ENCODE data around the gene MED9. TPM values are rescaled to one million over a fixed set of nuclear protein-coding genes. Genes with fewer than 3 reads are reported as not detected.

The MED9 gene
- total RNA-seq, 1 experiment from 2014 or later, result 16.4 TPM

DNA sequence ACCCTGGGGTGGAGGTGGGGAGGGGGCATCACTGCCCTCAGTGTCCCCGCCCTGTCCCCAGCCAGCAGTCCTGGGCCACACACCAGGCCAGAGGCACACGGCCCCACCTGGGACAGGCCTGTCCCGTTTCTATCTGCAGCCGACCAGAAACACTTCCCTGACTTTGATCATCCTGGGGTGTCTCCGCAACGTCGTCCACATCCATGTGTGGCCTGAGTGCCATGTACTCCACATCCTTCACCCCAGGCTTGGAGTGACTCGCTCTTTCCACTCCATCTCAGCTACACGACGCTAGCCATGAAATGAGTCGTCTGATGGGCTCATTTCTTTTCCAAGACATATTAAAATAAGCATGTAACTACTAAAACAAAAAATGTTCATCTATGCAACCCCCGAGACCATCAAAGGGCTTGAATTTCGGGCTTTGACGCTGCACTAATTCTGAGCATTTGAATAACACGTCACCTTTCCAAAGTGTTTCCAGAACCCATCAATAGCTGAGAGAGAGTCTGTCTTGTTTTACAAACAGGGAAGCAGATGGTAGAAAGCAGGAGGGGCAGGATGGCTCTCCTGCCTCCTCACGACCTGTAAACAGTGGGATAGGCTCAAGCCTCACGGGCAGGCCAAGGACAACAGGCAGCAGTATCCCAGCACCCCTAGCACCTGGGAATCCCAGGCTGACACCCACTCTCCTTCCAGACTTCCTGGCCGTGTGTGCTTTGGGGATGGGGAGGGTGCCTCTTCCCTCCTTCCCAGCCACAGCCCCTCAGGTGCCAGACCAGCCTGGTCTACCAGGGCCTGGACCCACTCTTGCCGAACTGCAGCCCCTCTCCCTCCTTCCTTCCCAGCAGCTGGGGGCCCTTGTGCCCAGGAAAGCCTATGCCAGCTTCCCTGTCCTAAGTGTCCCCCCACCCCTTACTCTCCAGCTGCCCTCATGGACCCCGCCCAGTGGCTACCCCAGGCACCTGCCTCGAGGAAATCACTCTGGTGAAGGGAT, 39.4 kb downstream of the MED9 start:
- peak; percentile 29 for DNase-seq (ENCODE audit: low read depth)

DNA sequence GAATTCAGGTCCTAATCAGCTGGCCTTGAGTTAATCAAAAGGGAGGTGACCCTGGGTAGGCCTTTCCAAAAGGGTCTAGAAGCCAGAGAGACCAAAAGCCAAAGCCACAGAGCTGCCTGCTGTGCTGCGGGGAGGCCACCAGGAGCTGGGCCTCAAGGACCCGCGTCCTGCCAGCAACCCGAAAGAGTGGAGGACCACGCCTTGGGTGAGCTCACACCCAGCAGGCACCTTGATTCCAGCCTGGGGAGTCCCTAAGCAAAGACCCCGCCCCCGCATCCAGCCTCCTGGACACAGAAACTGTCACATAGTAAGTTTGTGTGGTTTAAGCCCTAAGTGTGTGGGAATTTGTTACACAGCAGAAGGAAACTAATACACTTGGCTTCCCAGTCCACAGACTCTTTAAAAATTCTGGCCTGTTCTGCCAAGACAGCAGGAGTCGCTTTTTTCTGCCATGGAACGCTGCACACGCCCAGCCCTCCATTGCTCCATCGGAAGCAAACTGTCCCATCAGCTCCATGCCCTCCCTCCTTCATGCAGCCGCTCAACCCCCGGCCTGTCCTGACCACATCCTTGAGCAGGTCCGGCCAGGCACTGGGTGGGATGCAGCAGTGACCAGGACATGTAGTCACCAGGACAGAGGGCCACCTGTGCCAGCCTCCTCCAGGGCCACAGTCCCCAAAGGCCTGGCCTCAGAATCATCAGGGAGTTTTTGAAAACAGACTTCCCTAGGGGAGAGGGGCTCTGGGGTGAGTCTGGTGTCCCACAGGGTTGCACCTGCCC, 40.3 kb downstream of the MED9 start:
- DNase-seq (ENCODE audit: low read depth), result no peak

DNA sequence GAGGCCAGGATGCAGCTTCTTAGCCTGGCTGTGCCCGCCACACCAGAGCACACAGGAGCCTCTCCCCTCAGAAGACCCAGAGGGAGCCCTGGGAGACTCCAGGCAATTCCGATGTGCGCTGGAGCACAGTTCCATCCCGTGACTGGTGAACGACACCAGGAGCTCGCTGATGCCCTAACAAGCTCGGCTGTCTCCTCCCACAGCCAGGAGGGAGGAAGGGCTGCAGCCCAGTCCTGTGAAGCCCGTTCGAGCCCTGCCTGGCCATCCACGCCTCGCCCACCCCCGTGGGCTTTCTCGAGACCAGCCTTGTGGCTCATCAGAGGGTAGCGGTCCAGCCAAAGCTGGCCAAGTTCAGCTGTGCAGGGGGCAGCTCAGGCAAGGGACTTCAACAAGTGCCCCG, 41.2 kb downstream of the MED9 start:
- DNase-seq (ENCODE audit: low read depth), result no peak

DNA sequence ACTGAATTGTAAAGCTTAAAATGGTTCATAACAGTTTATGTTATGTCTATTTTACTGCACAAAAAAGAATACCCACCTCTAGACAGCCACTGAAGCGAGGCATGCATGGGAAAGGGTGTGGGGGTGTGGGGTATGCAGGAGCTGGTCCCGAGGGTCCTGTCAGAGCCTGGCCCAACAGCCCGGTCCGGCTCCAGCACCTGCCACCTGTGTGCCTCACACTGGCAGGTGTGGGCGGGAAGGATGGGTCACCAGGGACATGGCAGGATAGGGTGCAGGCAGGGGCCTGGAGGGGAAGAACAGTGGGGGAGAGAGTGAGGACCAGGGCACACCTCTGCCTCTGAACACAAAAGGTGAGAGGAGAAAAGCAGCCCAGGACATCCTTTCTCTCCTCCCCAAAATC, 42.2 kb downstream of the MED9 start:
- no peak for DNase-seq (ENCODE audit: low read depth)

DNA sequence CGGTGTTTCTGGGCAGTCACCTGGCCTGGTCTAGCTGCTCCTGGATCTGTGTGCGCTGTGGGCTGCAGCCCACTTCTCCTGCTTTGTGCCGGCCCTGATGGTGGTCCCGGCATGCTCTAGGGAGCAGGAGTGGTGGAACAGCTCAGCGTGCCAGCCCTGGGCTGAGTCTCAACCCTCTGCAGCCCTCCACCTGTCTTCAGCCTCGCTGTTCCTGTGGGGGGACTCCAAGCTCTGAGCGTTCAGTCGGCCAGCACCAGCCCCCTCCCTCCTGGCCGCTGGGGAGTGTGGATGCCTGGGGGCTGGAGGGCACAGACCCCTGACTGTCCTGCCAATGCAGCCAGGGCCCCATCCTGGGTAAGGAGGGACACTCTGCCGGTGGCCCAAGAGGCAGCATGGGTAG, 43.1 kb downstream of the MED9 start:
- no peak for DNase-seq (ENCODE audit: low read depth)

DNA sequence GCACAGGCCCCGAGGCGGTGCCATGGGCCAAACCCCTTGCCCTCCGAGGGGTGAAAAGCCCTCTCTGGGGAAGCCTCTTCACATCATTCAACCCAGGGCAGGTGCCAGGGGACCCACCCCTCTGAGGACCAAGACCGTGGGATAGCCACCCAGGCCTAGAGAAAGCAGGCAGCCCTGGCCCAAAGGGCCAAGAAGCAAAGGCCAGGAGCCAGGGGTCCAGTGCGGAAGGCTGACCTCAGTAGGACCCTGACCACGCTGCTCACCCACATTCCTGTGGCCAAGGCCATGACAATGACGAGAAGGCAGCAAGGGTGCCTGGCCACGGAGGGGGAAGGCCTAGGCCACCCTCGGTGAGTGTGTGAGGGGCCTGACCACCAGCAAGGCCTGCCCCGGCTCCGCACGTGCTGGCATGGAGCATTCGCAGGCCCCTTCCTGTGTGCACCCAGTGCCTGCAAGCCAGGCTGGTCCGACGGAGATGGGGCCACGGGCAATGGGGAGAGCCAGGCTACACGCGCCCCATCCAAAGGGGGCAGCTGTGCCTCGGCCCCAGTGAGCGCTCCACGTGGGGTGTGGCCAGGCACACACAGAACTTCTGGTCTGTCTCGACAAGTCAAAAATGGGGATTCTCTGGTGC, 43.9 kb downstream of the MED9 start:
- no peak for DNase-seq (ENCODE audit: low read depth)

DNA sequence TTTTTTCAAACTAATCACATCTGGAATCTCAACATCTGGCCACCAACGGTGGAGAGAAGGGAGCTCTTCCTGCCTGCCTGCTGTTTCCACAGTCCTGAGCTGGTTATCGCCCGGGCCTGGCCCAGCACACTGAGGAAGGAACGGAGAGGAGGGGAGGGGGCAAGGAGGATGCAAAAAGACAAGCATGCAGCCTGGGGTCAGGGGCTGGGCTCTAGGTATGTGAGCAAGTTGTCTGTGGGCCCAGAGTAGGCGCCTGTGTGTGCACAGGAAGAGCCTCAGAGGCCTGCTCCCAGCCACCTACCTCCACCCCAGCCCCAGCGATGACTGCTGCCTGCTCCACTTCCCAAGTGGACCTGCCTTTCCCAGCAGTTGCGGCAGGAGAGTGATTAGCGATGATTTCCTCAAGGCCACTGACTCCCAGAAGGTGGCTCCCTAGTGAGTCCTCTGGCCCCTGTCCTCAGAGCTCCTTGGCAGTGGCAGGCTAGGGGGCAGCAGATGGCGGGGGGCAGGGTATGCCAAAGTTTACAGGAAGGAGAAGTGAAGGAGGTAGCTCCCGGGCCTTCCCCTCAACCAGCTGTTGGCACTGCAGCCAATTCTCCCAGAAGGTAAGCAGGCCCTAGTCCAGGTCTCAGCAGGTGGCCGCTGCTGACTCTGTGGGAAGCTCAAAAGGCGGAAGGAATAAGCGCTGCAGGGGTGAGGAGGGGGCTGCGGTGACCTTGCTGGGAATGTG, 46.4 kb downstream of the MED9 start:
- DNase-seq (ENCODE audit: low read depth), result no peak

DNA sequence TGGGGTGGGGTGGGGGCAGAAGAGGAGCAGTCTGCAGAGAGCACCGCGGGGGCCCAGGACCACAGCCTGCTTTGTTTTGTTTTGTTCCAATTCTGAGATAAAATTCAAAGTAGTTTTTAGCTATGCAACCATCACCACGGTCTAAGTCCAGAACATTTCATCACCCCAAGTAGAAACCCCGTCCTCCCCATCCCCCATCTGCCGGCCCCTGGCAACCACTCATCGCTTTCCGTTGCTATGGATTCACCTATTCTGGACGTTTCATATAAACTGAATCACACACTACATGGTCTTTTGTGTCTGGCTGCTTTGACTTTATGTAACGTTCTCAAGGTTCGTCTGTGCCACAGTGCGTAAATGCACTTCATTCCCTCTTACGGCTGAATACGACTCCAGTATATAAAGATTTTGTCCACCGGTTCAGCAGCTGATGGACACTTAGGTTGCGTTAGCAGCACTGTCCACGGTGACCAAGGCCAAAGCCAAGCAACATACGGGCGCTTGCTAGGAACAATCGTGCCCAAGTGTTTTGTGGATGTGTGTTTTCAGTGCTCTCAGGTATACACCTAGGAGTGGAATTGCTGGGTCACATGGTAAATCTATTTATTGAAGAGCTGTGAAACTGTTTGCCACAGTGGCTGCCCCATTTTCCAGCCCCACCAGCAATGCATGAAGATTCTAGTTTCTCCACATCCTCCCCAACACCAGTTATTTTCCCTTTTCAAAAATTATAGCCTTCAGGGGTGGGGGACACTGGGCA, 47.1 kb downstream of the MED9 start:
- no peak for DNase-seq (ENCODE audit: low read depth)

DNA sequence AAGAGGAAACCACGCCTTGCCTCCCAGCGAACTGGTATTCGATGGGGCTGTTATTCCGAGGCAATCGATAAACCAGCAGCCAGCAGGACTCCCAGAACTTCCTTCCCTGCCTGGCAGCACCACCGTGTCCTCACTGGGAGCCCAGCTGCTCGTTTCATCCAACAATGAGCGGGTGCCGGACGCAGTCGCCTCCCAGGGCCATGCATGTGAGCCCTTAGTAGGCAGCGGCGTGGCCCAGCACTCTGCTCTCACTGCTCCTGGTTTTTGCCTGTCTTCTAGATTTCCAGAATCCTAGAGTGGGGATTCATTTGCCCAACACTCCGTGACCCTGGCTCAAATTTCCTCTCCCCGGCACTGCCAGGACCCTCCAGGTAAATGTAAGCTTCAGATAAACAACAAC, 48.5 kb downstream of the MED9 start:
- DNase-seq (ENCODE audit: low read depth), result no peak

DNA sequence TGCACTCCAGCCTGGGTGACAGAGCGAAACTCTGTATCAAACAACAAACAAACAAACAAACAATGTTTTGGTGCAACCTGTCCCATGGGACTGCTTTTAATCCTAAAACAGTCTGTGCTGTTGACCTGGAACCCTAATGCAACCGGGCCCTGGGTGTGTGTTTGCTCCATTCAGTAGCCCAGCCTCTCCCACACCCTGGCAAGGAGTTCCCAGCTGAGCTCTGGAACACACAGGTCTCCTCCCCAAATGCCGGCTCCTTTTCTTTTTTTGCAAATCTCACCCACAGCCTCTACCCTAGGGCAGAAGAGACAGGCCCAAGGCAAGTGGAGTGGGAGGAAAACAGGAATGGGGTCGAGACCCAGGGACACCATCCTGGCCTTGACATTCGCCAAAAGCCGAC, 49.2 kb downstream of the MED9 start:
- DNase-seq (ENCODE audit: low read depth), result no peak

DNA sequence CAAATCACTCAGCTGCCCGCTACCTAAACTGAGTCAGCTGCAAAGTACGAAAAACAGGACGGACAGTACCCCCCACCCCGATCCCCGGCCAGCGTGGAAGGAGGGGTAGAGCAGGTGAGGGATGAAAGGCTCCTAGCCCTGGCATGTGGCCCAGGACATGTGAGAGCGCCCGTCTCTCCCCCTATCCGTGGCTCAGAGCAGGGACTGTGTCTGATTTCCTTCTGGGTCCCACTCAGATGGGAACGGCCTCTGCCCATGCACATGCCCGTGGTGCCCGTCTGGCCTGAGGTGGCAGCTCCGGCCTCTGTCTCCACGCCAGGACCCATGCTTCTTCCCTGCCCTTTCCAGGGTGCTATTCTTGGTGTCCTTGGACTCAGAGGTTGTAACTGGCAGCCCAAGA, 49.6 kb downstream of the MED9 start:
- no peak for DNase-seq (ENCODE audit: low read depth)

DNA sequence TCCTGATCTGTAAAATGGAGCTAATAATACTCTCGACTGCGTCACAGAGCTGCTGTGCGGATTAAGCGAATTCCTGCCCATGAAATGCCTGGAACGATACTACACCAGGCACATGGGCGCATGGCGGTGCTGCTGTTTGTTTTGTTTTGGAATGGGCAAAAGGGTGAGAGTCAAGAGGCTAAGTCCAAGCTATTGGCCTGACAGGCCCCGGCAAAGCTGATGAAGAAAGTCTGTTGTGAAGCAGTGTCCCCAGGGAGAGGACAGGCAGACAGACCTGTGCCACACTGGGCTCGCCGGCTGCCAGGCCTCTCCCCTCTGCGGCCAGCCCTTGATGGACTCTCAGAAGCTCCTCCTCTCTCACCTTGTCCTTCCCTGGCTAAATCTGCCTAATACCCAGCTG, 50.7 kb downstream of the MED9 start:
- DNase-seq (ENCODE audit: low read depth), result no peak

DNA sequence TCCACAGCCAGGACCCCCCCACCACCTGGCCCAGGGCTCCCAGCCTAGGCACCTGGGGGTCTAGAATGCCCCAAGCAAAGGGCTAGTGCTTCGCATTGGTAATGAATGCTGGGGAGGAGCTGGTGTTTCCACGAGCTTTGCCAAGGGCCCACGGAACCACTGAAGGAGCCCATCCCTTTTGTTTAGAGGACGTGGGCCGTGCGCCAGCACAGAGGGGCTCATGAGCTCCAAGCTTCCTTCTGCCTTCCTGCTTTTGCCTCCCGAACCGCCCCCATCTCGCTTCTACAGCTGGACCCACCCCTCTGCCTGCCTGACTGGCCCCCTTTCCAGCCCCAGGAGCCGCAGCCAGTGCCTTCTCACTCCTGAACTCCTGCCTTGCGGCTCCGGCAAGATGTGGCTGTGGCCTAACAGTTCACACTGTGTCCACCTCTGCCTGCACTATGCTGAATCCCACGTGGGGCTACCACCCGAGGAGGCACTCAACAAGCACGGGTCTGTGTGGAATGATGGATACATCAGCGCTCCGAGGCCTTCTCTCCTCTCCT, 51.2 kb downstream of the MED9 start:
- no peak for DNase-seq (ENCODE audit: low read depth)

DNA sequence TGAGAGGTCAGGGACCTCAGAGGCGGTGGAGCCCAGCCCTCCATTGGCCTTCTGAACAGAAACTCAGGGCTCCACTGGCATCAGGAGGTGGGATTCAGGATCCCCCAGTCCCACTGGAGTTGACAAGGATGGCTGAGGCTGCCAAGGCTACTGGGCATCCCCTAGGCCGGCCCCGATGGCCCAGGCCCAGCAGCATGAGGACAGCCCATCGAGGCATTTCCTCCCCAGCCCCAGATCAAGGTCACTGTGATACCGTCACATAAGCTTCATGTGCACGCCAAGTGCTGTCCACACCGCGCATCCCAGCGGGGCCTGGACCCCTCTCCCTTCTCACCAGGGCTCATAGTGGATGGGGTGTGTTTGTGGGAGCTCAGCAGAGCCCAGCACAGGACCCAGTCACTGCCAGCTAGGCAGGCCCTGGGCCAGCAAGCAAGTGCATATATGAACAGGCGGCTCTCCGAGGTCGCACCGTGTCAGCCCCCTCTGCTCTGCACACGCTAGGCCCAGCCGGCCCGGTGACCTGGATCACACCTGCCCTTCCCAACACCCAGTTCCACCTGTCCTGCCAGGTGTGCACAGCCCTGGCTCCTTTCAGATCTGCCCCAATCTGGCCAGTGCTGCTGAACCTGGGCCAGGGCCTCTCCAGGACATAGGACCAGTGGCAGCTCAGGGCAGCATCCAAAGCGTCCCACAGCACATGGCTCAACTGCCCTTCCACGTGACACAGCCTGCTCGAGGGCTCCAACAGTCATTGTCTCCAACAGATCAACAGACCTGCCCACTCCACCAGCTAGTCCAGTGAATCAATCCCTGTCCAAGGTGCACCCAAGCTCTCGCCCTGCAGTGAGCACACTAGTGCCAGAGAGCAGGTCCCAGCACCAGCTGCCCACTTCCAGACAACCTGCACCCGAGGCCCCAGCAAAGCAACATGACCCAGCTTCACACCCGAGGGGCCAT, 52.2 kb downstream of the MED9 start:
- no peak for DNase-seq (ENCODE audit: low read depth)

DNA sequence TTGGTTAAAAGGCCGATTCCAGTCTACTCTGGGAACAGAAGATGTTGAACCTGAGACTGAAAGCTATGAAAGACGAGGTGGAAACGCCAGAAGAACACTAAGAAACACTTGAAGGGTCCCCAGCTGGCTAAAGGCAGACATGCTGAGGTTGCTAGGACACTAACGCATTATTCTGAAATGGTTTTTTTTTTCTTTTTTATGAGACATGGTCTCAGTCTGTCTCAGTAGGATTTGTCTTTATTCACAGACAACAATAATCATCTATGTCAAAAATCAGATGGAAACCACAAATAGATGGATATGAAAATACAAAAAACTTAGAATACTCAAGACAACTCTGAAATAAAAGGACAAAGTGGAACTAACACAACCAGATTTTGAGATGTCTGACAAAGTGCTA, 54.4 kb downstream of the MED9 start:
- no peak for DNase-seq (ENCODE audit: low read depth)

DNA sequence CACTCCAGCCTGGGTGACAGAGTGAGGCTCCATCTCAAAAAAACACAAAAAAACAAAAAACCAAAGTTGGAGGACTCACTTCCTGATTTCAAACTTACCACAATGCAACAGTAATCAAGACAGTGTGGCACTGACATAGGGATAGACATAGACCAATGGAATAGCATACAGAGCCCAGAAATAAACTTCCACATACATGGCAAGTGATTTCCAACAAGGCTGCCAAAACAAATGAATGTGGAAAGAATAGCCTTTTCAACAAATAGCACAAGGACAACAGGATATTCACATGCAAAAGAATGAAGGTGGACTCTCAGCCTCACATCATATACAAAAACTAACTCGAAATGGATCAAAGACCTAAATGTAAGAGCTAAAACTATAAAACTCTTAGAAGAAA, 56.2 kb downstream of the MED9 start:
- no peak for DNase-seq (ENCODE audit: low read depth)

DNA sequence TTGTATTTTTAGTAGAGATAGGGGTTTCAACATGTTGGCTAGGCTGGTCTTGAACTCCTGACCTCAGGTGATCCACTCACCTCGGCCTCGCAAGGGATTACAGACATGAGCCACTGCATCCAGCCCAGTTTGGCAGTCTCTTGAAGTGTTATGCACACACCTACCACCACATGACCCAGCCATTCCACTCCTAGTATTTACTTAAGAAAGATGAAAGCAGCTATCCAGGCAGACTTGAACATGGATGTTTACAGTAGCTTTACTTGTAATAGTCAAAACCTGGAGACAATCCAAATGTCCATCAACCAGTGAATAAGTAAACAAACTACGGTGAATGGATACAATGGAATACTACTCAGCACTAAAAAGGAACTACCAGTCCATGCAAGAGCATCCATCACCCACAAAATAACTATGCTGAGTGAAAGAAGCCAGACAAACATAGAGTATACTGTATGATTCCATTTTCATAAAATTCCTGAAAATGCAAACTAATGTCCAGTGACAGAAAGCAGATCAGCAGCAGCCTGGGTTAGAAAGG, 57.2 kb downstream of the MED9 start:
- DNase-seq (ENCODE audit: low read depth), result no peak

DNA sequence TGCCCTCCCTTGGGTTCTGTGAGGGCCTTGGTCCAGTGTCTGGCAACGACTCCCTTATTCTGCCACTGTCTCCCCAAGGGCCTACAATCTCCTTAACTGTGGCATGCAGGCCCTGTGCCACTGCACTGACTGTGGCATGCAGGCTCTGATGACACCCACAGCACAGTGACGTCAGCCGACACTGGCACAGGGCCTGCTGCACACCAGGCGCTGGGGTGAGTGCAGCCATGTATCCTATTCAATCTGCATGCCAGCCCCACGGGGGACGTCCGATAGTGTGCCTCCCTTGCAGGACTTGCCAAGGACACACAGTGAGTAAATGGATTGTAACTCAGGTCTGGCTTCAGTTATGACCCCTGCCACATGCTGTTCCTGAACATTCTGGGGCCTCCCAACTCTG, 59.2 kb downstream of the MED9 start:
- peak; percentile 35 for DNase-seq (ENCODE audit: low read depth)

DNA sequence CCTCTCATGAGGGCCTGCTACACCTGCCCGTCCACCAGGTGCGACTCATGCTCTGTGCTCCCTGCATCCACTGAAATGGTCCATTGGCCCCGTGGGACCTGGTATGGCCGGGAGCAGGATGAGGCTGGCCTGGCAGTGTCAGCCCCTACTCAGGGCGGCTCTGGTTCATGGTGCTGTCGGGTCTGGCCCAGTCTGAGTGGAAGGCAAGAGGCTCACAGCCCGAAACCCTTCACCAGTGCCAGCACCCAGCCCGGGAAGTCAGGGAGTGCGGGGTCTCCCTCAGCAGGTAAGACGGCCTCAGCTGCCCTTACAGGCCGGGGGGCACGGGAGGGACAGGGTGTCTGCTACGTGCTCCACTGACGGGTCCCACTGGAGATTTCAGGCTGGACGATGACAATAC, 59.9 kb downstream of the MED9 start:
- DNase-seq (ENCODE audit: low read depth), result no peak
